WERI-Rb-1 (cell line): ENCODE results near the gene CBX8.

Source experiments
- DNase-seq: peaks from one replicate; pipeline ENCODE4 v3.0.0-alpha.2; 2020
- H3K27ac ChIP-seq: fragments of 250-450 bp; sonication (Bioruptor Pico); 2 replicates; pipeline ENCODE4 v1.5.1; 2020; ENCODE audit warnings: mild to moderate bottlenecking, moderate library complexity
- H3K27me3 ChIP-seq: fragments of 250-450 bp; sonication (Bioruptor Pico); 2 replicates; pipeline ENCODE4 v1.5.1; 2021; ENCODE audit warnings: mild to moderate bottlenecking, low read depth, moderate library complexity; ENCODE audit not compliant: insufficient read depth, severe bottlenecking
- H3K36me3 ChIP-seq: fragments of 250-450 bp; sonication (Bioruptor Pico); 2 replicates; pipeline ENCODE4 v1.5.1; 2020; ENCODE audit warnings: mild to moderate bottlenecking, moderate library complexity
- H3K4me3 ChIP-seq: 2 replicates; pipeline ENCODE4 v1.5.1; 2011; ENCODE audit warnings: low read depth, mild to moderate bottlenecking, control low read depth, low read length
- H3K9me3 ChIP-seq: fragments of 250-450 bp; sonication (Bioruptor Pico); 2 replicates; pipeline ENCODE4 v1.5.1; 2021; ENCODE audit warnings: mild to moderate bottlenecking, moderate library complexity; ENCODE audit not compliant: severe bottlenecking
- TF ChIP-seq, protein P1 (sequence below): IDR thresholded peaks from 2 replicates; pipeline ENCODE4 v1.5.1; 2011; ENCODE audit warnings: low read depth, mild to moderate bottlenecking, control low read depth, inconsistent platforms, low read length

The CBX8 gene

DNA sequence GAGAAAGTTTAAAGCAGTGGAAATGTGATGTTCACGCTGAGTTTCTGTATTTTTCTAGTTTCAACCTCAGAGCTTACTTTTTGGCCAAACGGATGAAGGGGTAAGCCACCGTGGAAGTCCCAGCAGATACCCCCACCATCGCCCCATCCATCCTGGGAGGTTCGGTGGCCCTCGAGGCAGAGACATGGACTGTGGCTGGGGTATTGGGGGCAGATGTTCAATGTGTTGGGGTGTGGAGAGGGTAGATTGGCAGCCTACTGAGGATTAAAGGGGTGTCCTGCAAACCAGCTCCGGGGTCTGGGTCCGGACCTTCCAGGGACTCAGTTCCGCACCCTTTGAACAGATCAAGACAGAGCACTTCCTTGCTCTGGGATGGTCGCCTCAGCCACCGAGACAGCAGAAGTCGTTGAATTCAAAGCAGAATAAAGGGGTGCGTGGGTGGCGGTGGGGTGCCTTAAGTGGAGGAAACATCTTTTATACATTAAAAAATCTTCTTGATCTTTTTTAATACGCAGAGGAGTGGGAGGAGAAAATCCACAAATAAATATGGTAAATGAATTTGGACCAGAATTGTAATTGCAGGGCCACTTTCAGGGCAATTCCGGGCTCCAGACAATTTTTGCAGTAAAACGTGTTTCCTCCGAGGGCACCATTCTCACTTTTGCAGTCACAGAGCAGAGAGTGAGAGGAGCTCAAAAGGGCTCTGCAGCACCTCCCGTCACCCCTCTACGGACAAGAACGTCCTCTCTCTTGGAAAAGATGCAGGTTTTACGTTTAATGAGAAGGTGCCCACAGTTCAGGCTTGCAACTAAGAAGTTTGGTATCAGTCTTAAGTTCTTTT lies 8.2 kb upstream of the CBX8 start:
- no peak for DNase-seq
- H3K27ac ChIP-seq = no peak overlapping the region
- TF ChIP-seq, protein P1, sequence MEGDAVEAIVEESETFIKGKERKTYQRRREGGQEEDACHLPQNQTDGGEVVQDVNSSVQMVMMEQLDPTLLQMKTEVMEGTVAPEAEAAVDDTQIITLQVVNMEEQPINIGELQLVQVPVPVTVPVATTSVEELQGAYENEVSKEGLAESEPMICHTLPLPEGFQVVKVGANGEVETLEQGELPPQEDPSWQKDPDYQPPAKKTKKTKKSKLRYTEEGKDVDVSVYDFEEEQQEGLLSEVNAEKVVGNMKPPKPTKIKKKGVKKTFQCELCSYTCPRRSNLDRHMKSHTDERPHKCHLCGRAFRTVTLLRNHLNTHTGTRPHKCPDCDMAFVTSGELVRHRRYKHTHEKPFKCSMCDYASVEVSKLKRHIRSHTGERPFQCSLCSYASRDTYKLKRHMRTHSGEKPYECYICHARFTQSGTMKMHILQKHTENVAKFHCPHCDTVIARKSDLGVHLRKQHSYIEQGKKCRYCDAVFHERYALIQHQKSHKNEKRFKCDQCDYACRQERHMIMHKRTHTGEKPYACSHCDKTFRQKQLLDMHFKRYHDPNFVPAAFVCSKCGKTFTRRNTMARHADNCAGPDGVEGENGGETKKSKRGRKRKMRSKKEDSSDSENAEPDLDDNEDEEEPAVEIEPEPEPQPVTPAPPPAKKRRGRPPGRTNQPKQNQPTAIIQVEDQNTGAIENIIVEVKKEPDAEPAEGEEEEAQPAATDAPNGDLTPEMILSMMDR = no peak
- H3K36me3 ChIP-seq = no peaks in the 10 kb centered on the region
- H3K4me3 ChIP-seq = no peak overlapping the region
- H3K9me3 ChIP-seq = no peaks in the 10 kb centered on the region
- no peaks in the 10 kb centered on the region for H3K27me3 ChIP-seq

DNA sequence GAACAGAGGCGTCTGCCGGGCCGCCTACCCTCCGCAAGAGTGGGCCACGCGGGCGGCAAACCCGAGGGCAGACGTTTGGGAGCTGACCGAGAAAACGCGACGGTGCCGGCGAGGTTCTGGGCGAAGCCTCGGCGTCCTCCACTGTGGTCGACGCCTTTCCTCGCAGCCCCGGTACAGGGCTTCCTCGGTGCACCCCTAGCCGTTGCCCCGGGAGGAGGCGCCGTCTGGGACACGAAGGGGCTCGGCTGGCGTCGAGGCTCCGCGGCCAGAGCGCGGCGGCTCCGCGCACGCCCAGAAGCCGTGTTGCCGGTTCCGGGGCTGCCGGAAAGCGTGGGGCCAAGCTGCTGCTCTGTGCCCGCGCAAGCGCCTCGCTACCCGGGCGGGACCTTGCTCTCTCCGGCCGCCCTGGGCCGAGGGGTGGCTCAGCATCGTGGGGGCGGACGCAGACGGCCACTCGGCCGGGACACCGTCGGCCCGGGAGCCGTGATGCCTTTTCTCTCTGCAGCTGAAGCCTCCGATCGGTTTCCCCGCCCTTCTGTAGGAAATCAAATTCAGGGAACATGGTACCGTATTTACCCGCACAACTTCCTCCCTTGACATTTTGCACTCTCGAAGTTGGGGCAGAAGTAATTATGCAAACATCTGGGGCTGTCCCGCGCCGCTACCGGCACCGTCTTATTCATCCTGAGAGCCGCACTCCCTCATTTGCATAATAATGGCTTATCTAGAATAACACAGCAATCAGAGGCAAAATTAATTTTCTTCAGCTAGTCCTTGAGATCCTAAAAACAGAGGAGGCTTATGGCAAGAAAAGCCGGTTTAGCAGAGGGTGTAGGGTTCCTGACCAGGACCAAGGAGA lies 7.3 kb upstream of the CBX8 start:
- Histone ChIP-seq H3K9me3 (no peaks in the 10 kb centered on the region), H3K27me3 (no peaks in the 10 kb centered on the region), H3K4me3 (no peak overlapping the region), H3K36me3 (no peaks in the 10 kb centered on the region), H3K27ac (no peak overlapping the region)
- TF ChIP-seq, protein P1 = no peak
- DNase-seq = no peak

DNA sequence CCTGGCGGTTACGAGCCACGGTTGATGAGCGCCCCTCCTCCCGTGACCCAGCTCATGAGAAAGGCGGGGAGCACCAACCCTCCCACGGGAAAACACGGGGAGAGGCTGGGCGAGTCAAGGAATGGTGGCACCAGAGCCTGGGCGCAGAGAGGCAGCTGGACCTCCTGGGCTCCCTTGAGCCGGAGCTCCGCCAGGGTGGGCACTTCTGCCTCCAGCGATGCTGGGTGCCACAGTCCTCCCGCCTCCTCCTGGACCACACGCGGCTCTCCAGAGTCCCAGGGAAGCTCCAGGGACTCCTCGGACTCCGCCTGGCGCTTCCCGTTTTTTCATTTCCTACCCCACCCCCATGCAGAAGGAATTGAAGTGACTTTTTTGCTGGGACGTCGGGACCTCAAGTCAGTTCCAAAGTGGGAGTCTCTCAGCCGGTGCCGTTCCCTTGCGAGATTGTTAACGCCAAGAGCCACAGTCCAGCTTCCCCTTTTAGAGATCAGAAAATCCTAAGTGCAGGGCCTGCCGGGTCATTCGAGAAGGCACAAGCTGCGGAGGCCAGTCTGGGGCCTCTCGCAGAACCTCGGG lies 6.6 kb upstream of the CBX8 start:
- Histone ChIP-seq H3K27ac (no peak overlapping the region), H3K36me3 (no peaks in the 10 kb centered on the region), H3K27me3 (no peaks in the 10 kb centered on the region), H3K9me3 (no peaks in the 10 kb centered on the region), H3K4me3 (no peak overlapping the region)
- no peak for DNase-seq
- TF ChIP-seq, protein P1 = no peak

DNA sequence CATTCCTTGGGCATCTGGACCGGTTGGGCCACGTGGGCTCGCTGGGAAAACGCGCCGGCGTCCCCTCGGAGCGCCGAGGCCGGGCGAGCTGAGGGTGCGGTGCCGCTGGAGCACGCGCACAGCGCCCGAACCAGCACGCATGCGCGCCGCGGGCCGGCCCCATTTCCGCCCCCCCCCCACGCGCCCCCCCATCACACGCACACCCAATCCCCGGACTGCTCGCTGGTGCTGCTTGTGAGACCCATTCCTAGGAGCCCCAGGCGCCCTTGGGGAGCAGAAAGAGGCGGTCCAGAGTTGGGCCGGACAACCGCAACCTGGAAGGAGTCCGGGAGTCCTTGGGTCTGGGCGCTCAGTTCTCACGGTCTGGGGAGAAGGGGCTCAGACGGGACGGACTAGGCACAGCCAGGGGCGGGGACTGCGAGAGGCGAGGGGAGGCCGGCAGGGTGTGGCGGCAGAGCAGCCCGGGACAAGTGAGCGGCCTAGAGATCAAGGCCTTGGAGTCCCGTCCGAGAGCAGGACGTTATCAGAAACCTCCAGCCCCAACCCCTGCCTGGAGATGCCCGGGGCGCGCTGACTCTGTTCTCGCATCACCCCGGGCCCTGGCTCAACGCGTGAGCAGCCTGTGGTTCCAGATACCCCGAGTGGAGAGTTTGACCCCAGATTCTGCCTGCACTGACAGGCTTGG lies 6.0 kb upstream of the CBX8 start:
- H3K9me3 ChIP-seq = no peaks in the 10 kb centered on the region
- no peak for DNase-seq
- no peak overlapping the region for H3K4me3 ChIP-seq
- H3K36me3 ChIP-seq = no peaks in the 10 kb centered on the region
- H3K27me3 ChIP-seq = no peaks in the 10 kb centered on the region
- no peak overlapping the region for H3K27ac ChIP-seq
- TF ChIP-seq, protein P1 = no peak

DNA sequence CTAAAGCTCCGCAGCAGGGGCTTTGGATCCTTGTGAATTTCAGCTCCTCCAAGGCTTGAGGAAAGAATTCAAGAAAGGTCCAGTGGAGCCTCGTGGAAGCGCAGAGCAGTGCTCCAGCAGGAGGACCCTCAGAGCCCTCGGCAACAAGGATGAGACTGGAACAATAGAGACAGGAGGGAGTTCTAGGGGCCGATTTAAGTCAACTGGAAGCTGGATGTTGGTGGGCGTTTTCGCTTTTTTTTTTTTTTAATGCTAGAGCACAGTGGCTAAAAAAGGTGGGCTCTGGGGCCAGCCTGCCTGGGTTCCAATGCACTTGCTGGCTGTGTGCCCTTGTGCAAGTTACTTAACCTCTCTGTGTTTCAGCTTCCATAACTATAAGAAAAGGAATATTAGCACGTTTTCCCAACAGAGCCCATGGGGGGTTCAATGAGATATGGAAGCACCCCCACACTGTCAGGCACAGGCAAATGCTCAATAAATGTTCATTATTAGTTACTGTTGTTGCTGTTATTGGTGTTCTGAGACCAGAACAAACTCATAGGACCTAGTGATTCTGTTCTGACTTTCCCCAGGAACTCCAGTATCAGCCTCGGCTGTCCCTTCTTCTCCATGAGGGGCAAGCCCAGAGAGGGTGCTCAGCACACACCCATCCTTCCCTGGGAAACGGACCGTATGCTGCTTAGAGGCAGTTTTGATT lies 5.3 kb upstream of the CBX8 start:
- Histone ChIP-seq H3K27me3 (no peaks in the 10 kb centered on the region), H3K27ac (no peak overlapping the region), H3K4me3 (no peak overlapping the region), H3K36me3 (no peaks in the 10 kb centered on the region), H3K9me3 (no peaks in the 10 kb centered on the region)
- no peak for DNase-seq
- TF ChIP-seq, protein P1 = no peak
